Left ventricle myocardium inferior (tissue), 1 donor: ENCODE results near the gene THUMPD2. TPM values are rescaled to one million over a fixed set of nuclear protein-coding genes. Genes with fewer than 3 reads are reported as not detected.

ENCODE experiments used
- DNase-seq: peaks from one replicate; pipeline ENCODE4 v3.0.0-alpha.2; 2020
- H3K27ac ChIP-seq: fragments of 200-600 bp; replicated peaks from 2 replicates; pipeline ENCODE4 v1.8.0; 2021
- H3K27me3 ChIP-seq: fragments of 200-600 bp; 2 replicates; pipeline ENCODE4 v1.8.0; 2021; ENCODE audit warnings: low read depth
- H3K36me3 ChIP-seq: fragments of 200-600 bp; 2 replicates; pipeline ENCODE4 v1.8.0; 2021
- H3K4me1 ChIP-seq: fragments of 200-600 bp; 2 replicates; pipeline ENCODE4 v1.8.0; 2021
- H3K4me3 ChIP-seq: fragments of 200-600 bp; 2 replicates; pipeline ENCODE4 v1.8.0; 2021; ENCODE audit warnings: mild to moderate bottlenecking, moderate library complexity
- H3K9me3 ChIP-seq: fragments of 200-600 bp; replicated peaks from 2 replicates; pipeline ENCODE4 v1.8.0; 2021
- intact Hi-C: fragments of 100-400 bp; cut with micrococcal nuclease; formaldehyde crosslinking; loops from one replicate; pipeline ENCODE4 v1.11.0; 2022
- total RNA-seq: library from RNA; stranded (reverse); fragmentation: NEBNext Ultra II Directional; extraction: Animal tissue kit (Norgen Biotek cat#: 25700); gene quantifications from one replicate; pipeline ENCODE4 v1.2.1, GENCODE V29; 2021
- TF ChIP-seq, protein P1 (sequence below): fragments of 200-600 bp; IDR thresholded peaks from 2 replicates; pipeline ENCODE4 v1.8.0; 2021; ENCODE audit warnings: antibody characterized with exemption, mild to moderate bottlenecking, borderline replicate concordance
- donor health status: DM: no; HTN: yes; CAD: no; lungs with severe emphysema.

The THUMPD2 gene
- total RNA-seq, 1 donor from 2014 or later: 5.9 TPM

DNA sequence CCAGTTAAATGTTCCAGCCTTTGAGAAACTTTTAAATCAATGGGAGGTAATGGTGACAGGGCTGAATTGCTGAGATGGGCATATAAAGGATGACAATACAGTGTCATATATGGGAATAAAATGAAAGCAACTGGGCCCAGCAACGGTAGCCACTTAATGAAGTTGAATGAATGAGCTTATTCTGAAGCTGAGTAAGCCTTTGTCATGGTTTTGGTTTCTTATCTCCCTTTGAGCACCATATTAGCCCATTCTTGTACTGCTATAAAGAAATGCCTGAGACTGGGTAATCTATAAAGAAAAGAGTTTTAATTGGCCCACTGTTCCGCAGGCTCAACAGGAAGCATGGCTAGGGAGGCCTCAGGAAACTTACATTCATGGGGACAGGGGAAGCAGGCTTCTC, 3.5 kb upstream of the THUMPD2 start:
- H3K4me3 ChIP-seq: no peak overlapping the region
- peaks cover 18% of the 10 kb centered on the region for H3K4me1 ChIP-seq
- intact Hi-C loops: no loop called here
- H3K36me3 ChIP-seq: no peaks in the 10 kb centered on the region
- H3K27ac ChIP-seq: no peak overlapping the region
- H3K27me3 ChIP-seq: no peaks in the 10 kb centered on the region
- DNase-seq: no peak
- TF ChIP-seq, protein P1, sequence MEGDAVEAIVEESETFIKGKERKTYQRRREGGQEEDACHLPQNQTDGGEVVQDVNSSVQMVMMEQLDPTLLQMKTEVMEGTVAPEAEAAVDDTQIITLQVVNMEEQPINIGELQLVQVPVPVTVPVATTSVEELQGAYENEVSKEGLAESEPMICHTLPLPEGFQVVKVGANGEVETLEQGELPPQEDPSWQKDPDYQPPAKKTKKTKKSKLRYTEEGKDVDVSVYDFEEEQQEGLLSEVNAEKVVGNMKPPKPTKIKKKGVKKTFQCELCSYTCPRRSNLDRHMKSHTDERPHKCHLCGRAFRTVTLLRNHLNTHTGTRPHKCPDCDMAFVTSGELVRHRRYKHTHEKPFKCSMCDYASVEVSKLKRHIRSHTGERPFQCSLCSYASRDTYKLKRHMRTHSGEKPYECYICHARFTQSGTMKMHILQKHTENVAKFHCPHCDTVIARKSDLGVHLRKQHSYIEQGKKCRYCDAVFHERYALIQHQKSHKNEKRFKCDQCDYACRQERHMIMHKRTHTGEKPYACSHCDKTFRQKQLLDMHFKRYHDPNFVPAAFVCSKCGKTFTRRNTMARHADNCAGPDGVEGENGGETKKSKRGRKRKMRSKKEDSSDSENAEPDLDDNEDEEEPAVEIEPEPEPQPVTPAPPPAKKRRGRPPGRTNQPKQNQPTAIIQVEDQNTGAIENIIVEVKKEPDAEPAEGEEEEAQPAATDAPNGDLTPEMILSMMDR: no peak
- no peaks in the 10 kb centered on the region for H3K9me3 ChIP-seq

DNA sequence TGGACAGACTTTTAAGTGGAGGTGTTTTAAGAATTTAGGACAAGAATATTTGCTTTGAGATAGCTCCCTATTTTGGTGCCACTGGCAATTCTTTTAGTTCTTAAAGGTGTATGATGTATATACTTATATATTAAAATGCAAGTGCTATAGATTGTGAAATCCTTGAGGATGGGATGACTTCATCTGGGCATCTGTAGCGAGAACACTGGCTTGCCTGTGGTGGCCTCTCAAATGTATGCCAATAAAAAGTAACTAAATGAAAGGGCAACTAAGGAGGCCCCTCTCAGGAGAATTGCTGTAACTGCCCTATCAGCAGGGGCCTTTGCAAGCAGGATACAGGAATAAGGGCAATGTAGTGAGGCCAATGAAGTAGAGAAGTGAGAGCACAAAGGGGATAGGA, 2.6 kb upstream of the THUMPD2 start:
- Histone ChIP-seq H3K4me3 (no peak overlapping the region), H3K27ac (no peak overlapping the region), H3K4me1 (peaks cover 27% of the 10 kb centered on the region), H3K9me3 (no peaks in the 10 kb centered on the region), H3K36me3 (no peaks in the 10 kb centered on the region), H3K27me3 (no peaks in the 10 kb centered on the region)
- DNase-seq: no peak
- intact Hi-C loops: no loop called here
- TF ChIP-seq, protein P1: no peak

DNA sequence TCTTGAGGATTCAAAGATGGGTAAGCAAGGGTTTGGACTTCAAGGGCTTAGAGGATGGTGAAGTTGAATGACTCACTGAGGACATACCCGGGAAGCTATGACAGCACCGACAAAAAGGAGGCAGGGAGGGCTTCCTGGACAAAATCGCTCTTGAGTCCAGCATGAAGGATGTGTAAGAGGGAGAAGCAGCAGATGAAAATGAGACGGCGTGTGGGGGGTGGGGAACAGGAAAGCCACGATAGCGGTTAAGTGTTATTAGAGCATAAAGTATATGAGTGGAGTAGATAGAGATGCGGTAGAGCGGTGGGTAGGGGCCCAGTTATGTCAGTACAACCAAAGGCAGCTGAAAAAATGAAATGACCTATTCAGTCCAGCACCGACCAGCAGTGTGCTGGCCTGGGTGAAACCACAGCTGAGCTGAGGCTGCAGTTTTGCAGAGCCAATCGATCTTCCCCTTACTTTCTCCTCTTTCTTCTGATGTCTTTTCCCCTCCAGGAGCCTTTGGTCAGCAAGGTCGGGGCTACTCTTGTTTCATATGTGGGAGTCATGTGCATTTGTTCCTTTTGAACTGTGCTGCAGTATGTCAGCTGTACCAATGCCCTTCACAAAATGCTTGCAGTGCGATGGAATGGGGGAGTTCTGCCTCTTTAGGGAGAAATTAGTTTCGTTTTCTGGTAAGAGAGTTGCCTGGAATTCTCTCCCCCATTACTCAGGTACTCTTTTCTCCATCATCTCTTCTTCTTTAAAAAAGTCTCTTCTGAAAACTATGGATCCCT, 2.0 kb upstream of the THUMPD2 start:
- Histone ChIP-seq H3K36me3 (no peaks in the 10 kb centered on the region), H3K9me3 (no peaks in the 10 kb centered on the region), H3K4me3 (peak overlapping the region; percentile 2), H3K4me1 (peaks cover 31% of the 10 kb centered on the region), H3K27ac (no peak overlapping the region), H3K27me3 (no peaks in the 10 kb centered on the region)
- TF ChIP-seq, protein P1: no peak
- intact Hi-C loops: no loop called here
- no peak for DNase-seq

DNA sequence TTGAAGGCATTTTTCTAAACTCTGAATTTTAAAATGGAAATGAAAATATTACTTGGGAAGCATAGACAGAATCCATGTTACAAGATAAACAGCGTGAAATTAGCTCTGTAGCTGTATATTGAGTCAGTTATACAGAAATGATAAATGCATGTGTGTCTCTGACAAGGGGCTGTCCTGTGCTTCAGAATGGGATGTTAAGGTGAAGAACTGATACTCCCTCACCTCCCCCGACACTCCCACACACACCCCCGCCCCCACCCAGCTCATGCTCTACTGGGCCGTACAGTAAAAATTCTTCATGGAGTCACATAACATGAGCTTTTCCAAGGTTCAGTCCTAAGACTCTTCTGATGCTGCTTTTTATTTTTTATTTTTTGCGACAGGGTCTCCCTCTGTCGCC, 869 bp upstream of the THUMPD2 start:
- Histone ChIP-seq H3K4me1 (peaks cover 38% of the 10 kb centered on the region), H3K36me3 (no peaks in the 10 kb centered on the region), H3K27me3 (no peaks in the 10 kb centered on the region), H3K9me3 (no peaks in the 10 kb centered on the region), H3K27ac (peak overlapping the region; percentile 90), H3K4me3 (peak overlapping the region; percentile 99)
- TF ChIP-seq, protein P1: no peak
- intact Hi-C loops: no loop called here
- no peak for DNase-seq

DNA sequence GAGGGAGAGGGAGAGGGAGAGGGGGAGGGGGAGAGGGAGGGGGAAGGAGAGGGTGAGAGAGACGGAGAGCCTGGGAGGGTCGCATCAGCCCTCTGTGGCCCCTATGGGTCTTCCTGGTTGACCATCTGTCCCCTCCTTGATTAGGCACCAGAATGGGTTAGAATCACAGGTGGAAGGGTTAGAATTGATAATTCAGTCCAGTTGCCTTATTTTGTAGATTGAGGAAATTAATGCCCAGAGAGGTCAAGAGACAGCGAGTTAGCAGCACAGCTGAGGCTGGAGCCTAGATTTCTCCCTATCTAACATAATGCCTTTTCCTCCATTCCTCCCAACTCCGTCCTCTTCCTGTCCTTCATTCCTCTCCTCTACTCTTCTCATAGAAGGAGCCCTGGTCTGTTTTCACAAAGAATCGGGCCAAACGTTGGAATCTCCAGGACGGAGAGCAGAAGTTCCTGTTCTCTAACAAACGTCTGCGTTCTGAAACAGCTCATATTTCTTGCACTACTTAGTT, 338 bp upstream of the THUMPD2 start:
- no peaks in the 10 kb centered on the region for H3K9me3 ChIP-seq
- peak overlapping the region; percentile 90 for H3K27ac ChIP-seq
- no peak for DNase-seq
- no peaks in the 10 kb centered on the region for H3K27me3 ChIP-seq
- H3K36me3 ChIP-seq: no peaks in the 10 kb centered on the region
- TF ChIP-seq, protein P1: no peak
- intact Hi-C loops: no loop called here
- peaks cover 42% of the 10 kb centered on the region for H3K4me1 ChIP-seq
- peak overlapping the region; percentile 99 for H3K4me3 ChIP-seq
